ENCODE results near the gene INPP4A. TPM values are rescaled to one million over a fixed set of nuclear protein-coding genes. Genes with fewer than 3 reads are reported as not detected.

The INPP4A gene
- total and polyA plus RNA-seq, 10 of the 15 experiments (the other 5 are each of a cell fraction or from before 2014, with no cell fraction given) = 4.7 to 62.3 (median 36.9) TPM

GRCh38 chr2:98511981-98512380, 67.3 kb downstream of the INPP4A start (continued):
- TF ChIP-seq ZNF687 (IDR thresholded peaks at IDR 0.05) (no peak), PKNOX1 (IDR thresholded peaks at IDR 0.05) (no peak), CUX1 (IDR thresholded peaks at IDR 0.05; ENCODE audit: insufficient replicate concordance, low read depth, low read length) (no peak), SIN3A (IDR thresholded peaks at IDR 0.05; ENCODE audit: low read depth, low read length) (no peak), BMI1 (IDR thresholded peaks at IDR 0.05; ENCODE audit: borderline replicate concordance) (no peak), TCF7 (IDR thresholded peaks at IDR 0.05; ENCODE audit: borderline replicate concordance) (no peak), SP1 (IDR thresholded peaks at IDR 0.05; ENCODE audit: low read depth, low read length) (no peak)

Measured in GM12878 (cell line).